Measurements from ENCODE around the gene GPD2. TPM values are rescaled to one million over a fixed set of nuclear protein-coding genes. Genes with fewer than 3 reads are reported as not detected.

The GPD2 gene
- total RNA-seq, 1 experiment from 2014 or later, result 32.2 TPM

GRCh38 chr2:156396126-156396525 lies 40.1 kb upstream of the GPD2 start:
- peaks cover 9% of the 10 kb centered on the region for H3K4me1 Mint-ChIP-seq
- DNase-seq (ENCODE audit: low spot score), result no peak
- peaks cover 23% of the 10 kb centered on the region for H3K27me3 Mint-ChIP-seq (ENCODE audit: low read depth)
- no peaks in the 10 kb centered on the region for H3K36me3 Mint-ChIP-seq
- no peaks in the 10 kb centered on the region for H3K9me3 Mint-ChIP-seq
- no peak overlapping the region for H3K4me3 Mint-ChIP-seq
- TF ChIP-seq MYBL2 (CRISPR knock-in tag; IDR thresholded peaks at IDR 0.05), result no peak
- no peak for TF ChIP-seq MXD4 (CRISPR knock-in tag; IDR thresholded peaks at IDR 0.05; ENCODE audit: borderline replicate concordance)
- TF ChIP-seq NR1H2 (CRISPR knock-in tag; IDR thresholded peaks at IDR 0.05), result no peak
- no peak for TF ChIP-seq SP1 (CRISPR knock-in tag; conservative IDR thresholded peaks at IDR 0.05)
- TF ChIP-seq EMX1 (CRISPR knock-in tag; IDR thresholded peaks at IDR 0.05), result no peak
- TF ChIP-seq ATF1 (CRISPR knock-in tag; IDR thresholded peaks at IDR 0.05), result no peak
- TF ChIP-seq MLX (CRISPR knock-in tag; IDR thresholded peaks at IDR 0.05), result no peak
- no peak for TF ChIP-seq ERG (CRISPR knock-in tag; IDR thresholded peaks at IDR 0.05)
- no peak for TF ChIP-seq ETV6 (CRISPR knock-in tag; IDR thresholded peaks at IDR 0.05)
- no peak for TF ChIP-seq RELA (CRISPR knock-in tag; IDR thresholded peaks at IDR 0.05; ENCODE audit: borderline replicate concordance)
- TF ChIP-seq RORB (CRISPR knock-in tag; IDR thresholded peaks at IDR 0.05), result no peak
- no peak for TF ChIP-seq USF1 (CRISPR knock-in tag; IDR thresholded peaks at IDR 0.05)
- TF ChIP-seq ATF6 (CRISPR knock-in tag; IDR thresholded peaks at IDR 0.05), result no peak
- TF ChIP-seq ZNF219 (CRISPR knock-in tag; IDR thresholded peaks at IDR 0.05; ENCODE audit: borderline replicate concordance), result no peak
- no peak for TF ChIP-seq ZBTB21 (CRISPR knock-in tag; IDR thresholded peaks at IDR 0.05; ENCODE audit: borderline replicate concordance)
- TF ChIP-seq E2F5 (CRISPR knock-in tag; IDR thresholded peaks at IDR 0.05), result no peak
- ATAC-seq, result no peak
- H3K27ac Mint-ChIP-seq, result no peak overlapping the region
- CTCF ChIA-PET, result no interaction called here
- POLR2A ChIA-PET, result interaction anchor here (0.7 kb wide), 1 partner anchor 12 kb away, joined by 3 read pairs; no protein-coding TSS in a partner anchor

- POLR2A ChIA-PET, result no interaction called here
- H3K4me3 Mint-ChIP-seq, result no peak overlapping the region
- H3K27ac Mint-ChIP-seq, result no peak overlapping the region
- H3K4me1 Mint-ChIP-seq, result peaks cover 9% of the 10 kb centered on the region
- H3K9me3 Mint-ChIP-seq, result no peaks in the 10 kb centered on the region
- H3K36me3 Mint-ChIP-seq, result no peaks in the 10 kb centered on the region
- CTCF ChIA-PET, result no interaction called here
- H3K27me3 Mint-ChIP-seq (ENCODE audit: low read depth), result peaks cover 23% of the 10 kb centered on the region
- ATAC-seq, result no peak
- no peak for DNase-seq (ENCODE audit: low spot score)
- TF ChIP-seq MXD4 (CRISPR knock-in tag; IDR thresholded peaks at IDR 0.05; ENCODE audit: borderline replicate concordance) (no peak), HMGXB4 (CRISPR knock-in tag; IDR thresholded peaks at IDR 0.05) (no peak), SMAD4 (CRISPR knock-in tag; IDR thresholded peaks at IDR 0.05) (no peak), FOXK1 (CRISPR knock-in tag; IDR thresholded peaks at IDR 0.05) (no peak), MAX (CRISPR knock-in tag; IDR thresholded peaks at IDR 0.05) (no peak), FOXP1 (CRISPR knock-in tag; IDR thresholded peaks at IDR 0.05; ENCODE audit: borderline replicate concordance) (no peak), EMX1 (CRISPR knock-in tag; IDR thresholded peaks at IDR 0.05) (no peak), HMGA2 (CRISPR knock-in tag; IDR thresholded peaks at IDR 0.05) (no peak), ZNF232 (CRISPR knock-in tag; IDR thresholded peaks at IDR 0.05) (no peak), RELA (CRISPR knock-in tag; IDR thresholded peaks at IDR 0.05; ENCODE audit: borderline replicate concordance) (no peak), GRHL2 (CRISPR knock-in tag; IDR thresholded peaks at IDR 0.05; ENCODE audit: insufficient replicate concordance, severe bottlenecking) (no peak), PREB (CRISPR knock-in tag; IDR thresholded peaks at IDR 0.05; ENCODE audit: borderline replicate concordance) (no peak), MLX (CRISPR knock-in tag; IDR thresholded peaks at IDR 0.05) (no peak), ZNF423 (CRISPR knock-in tag; IDR thresholded peaks at IDR 0.05) (no peak), ZNF317 (CRISPR knock-in tag; IDR thresholded peaks at IDR 0.05; ENCODE audit: borderline replicate concordance, low read depth) (no peak), MYBL2 (CRISPR knock-in tag; IDR thresholded peaks at IDR 0.05) (no peak)
Measured at GRCh38 chr2:156397229-156397628, 39.0 kb upstream of the GPD2 start.
